HepG2 (cell line): ENCODE measurements around the gene PHF13. TPM values are rescaled to one million over a fixed set of nuclear protein-coding genes. Genes with fewer than 3 reads are reported as not detected.

Source experiments
- ATAC-seq: fragments of 200-7000 bp; cut with Tn5 transposase; 3 replicates; pipeline ENCODE4 v1.9.1; 2020; ENCODE audit warnings: mild to moderate bottlenecking, moderate library complexity
- BruUV-seq: library from RNA; stranded (reverse); fragments of 400-500 nt; replicated peaks from 2 replicates; lab custom pipeline; 2021; lab: Mats Ljungman, UMichigan
- CTCF ChIA-PET: fragments of 300-600 bp; formaldehyde crosslinking; extraction: SDS; loops from one replicate; lab custom pipeline; 2021; ENCODE audit warnings: low total read pairs, inconsistent platforms, low intra/inter-chr PET ratio; lab: Yijun Ruan, JAX
- POLR2A ChIA-PET: fragments of 350-600 bp; sonication (Branson Sonifier 250); formaldehyde crosslinking; loops from one replicate; lab custom pipeline; 2020; ENCODE audit warnings: antibody characterized with exemption, inconsistent platforms; lab: Yijun Ruan, JAX
- DNase-seq: peaks from one replicate; pipeline ENCODE4 v3.0.0-alpha.2; 2015; ENCODE audit warnings: low spot score
- FAIRE-seq: peaks from 3 replicates; lab custom pipeline; 2011; peaks lifted over from hg19 to GRCh38; lab: Jason Lieb, UNC
- H2AFZ ChIP-seq: one replicate; pipeline ENCODE4 v1.6.1; 2011; ENCODE audit warnings: low read length, inconsistent platforms
- H3K27ac ChIP-seq: fragments of 300-600 bp; 3 replicates; pipeline ENCODE4 v1.8.0; 2011; ENCODE audit warnings: mixed run types, mild to moderate bottlenecking, mixed read lengths, low read length, inconsistent platforms; ENCODE audit not compliant: insufficient read depth; ENCODE audit errors: extremely low read length
- H3K27me3 ChIP-seq, 2 experiments: fragments of 200-600 bp in 1 of 2; 2 replicates in 1 of 2; 3 replicates in 1 of 2; pipeline versions ENCODE4 v1.6.0 to v1.8.0; 2011; ENCODE audit warnings: low read length in 2 of 2, mild to moderate bottlenecking in 2 of 2, moderate library complexity in 2 of 2, inconsistent platforms in 1 of 2; ENCODE audit not compliant: insufficient read depth in 2 of 2, control insufficient read depth in 1 of 2
- H3K36me3 ChIP-seq, 2 experiments: fragments of 200-600 bp in 1 of 2; replicated peaks in 1 of 2; 2 replicates in 1 of 2; 3 replicates in 1 of 2; pipeline versions ENCODE4 v1.5.1 to v1.8.0; 2011; ENCODE audit warnings: low read length in 2 of 2, inconsistent platforms in 1 of 2; ENCODE audit not compliant: insufficient read depth in 2 of 2, control insufficient read depth in 1 of 2
- H3K4me1 ChIP-seq: 2 replicates; pipeline ENCODE4 v1.5.1; 2012; ENCODE audit warnings: low read length, inconsistent platforms; ENCODE audit not compliant: insufficient read depth
- H3K4me2 ChIP-seq: 2 replicates; pipeline ENCODE4 v1.6.0; 2011; ENCODE audit warnings: low read depth, low read length, inconsistent platforms
- H3K4me3 ChIP-seq, 3 experiments: fragments of 200-600 bp in 1 of 3; sonication (generic), shearing (Covaris generic) in 1 of 3; replicated peaks in 1 of 3; 2 replicates each; pipeline ENCODE4 v1.5.1; 2011 to 2016; ENCODE audit warnings: low read length in 3 of 3, inconsistent platforms in 2 of 3, low read depth in 2 of 3, mild to moderate bottlenecking in 2 of 3, control low read depth in 1 of 3, mixed read lengths in 1 of 3; ENCODE audit not compliant: insufficient read depth in 1 of 3
- H3K79me2 ChIP-seq: one replicate; pipeline ENCODE4 v1.6.1; 2011; ENCODE audit warnings: low read length, inconsistent platforms; ENCODE audit not compliant: insufficient read depth
- H3K9ac ChIP-seq: 2 replicates; pipeline ENCODE4 v1.6.0; 2011; ENCODE audit warnings: mild to moderate bottlenecking, low read depth, low read length, inconsistent platforms; ENCODE audit not compliant: insufficient read depth
- H3K9me3 ChIP-seq: 2 replicates; pipeline ENCODE4 v1.5.1; 2012; ENCODE audit warnings: mild to moderate bottlenecking, low read length
- H4K20me1 ChIP-seq: 2 replicates; pipeline ENCODE4 v1.6.0; 2011; ENCODE audit warnings: inconsistent platforms, mild to moderate bottlenecking, low read length, moderate library complexity; ENCODE audit not compliant: insufficient read depth
- ATM ChIP-seq: fragments of 450-650 bp; IDR thresholded peaks from 2 replicates; pipeline ENCODE4 v1.7.1; 2017; ENCODE audit warnings: mild to moderate bottlenecking, borderline replicate concordance
- KLF15 ChIP-seq: sonication (generic); formaldehyde crosslinking; IDR thresholded peaks from 2 replicates; pipeline ENCODE4 v1.8.1; 2023; ENCODE audit warnings: borderline replicate concordance, mild to moderate bottlenecking, inconsistent platforms, missing genetic modification reagents, mixed read lengths
- PCBP1 ChIP-seq: fragments of 200-400 bp; formaldehyde crosslinking; IDR thresholded peaks from 2 replicates; pipeline ENCODE4 v1.6.1; 2017; ENCODE audit warnings: mild to moderate bottlenecking, low read depth, low read length, borderline replicate concordance
- ZNF3 ChIP-seq: IDR thresholded peaks from 2 replicates; pipeline ENCODE4 v1.7.0; 2017; ENCODE audit warnings: inconsistent platforms
- ZNF792 ChIP-seq: IDR thresholded peaks from 2 replicates; pipeline ENCODE4 v1.6.1; 2016
- ZNF816 ChIP-seq: sonication (generic); formaldehyde crosslinking; IDR thresholded peaks from 2 replicates; pipeline ENCODE4 v1.8.0; 2022; ENCODE audit warnings: missing genetic modification reagents, mild to moderate bottlenecking, borderline replicate concordance
- ZNF891 ChIP-seq: sonication (generic); formaldehyde crosslinking; IDR thresholded peaks from 2 replicates; pipeline ENCODE4 v1.5.0; 2020; ENCODE audit warnings: mild to moderate bottlenecking, missing genetic modification reagents
- WGBS: methylation state at CpG from one replicate; pipeline ENCODE4 v1.1.6; 2017; ENCODE audit warnings: low lambda C conversion rate; 5-methylcytosine and 5-hydroxymethylcytosine counted together
- in situ Hi-C: cut with HindIII; loops from 2 replicates; pipeline ENCODE4 v1.10.0; 2017; ENCODE audit warnings: low pct_unique_long_range_greater_than_20kb; ENCODE audit not compliant: extremely low pct_ligation_motif_present
- intact Hi-C: fragments of 100-400 bp; cut with micrococcal nuclease; formaldehyde crosslinking; loops from one replicate; pipeline ENCODE4 v1.10.0; 2022; ENCODE audit not compliant: unreplicated experiment
- polyA plus RNA-seq, 8 experiments: library from polyadenylated mRNA; depleted of rRNA in 3 of 8; stranded (reverse) in 7 of 8; unstranded in 1 of 8; fragments of >200 nt; fragmentation: Illumina TruSeq in 4 of 8; extraction: Trizol in 4 of 8; gene quantifications; 2 replicates each; pipeline versions ENCODE4 v1.2.1 to v1.2.3, GENCODE V29; 2011 to 2016; ENCODE audit warnings: low read depth in 4 of 8, missing spikeins in 1 of 8, mixed read lengths in 1 of 8; ENCODE audit not compliant: insufficient read depth in 1 of 8
- total RNA-seq, 5 experiments: library from RNA; depleted of rRNA; stranded (reverse); fragments of >200 nt; fragmentation: Illumina TruSeq; extraction: Trizol; gene quantifications; 2 replicates each; pipeline ENCODE4 v1.2.3, GENCODE V29; 2016; ENCODE audit warnings: low read depth in 1 of 5
- TF ChIP-seq, protein P1 (sequence below): IDR thresholded peaks from 2 replicates; pipeline ENCODE4 v1.6.1; 2016; ENCODE audit warnings: low read depth, borderline replicate concordance
- TF ChIP-seq, protein P2 (sequence below): sonication (generic); formaldehyde crosslinking; IDR thresholded peaks from 2 replicates; pipeline ENCODE4 v1.4.0; 2020; ENCODE audit warnings: missing genetic modification reagents
- TF ChIP-seq, protein P3 (sequence below): sonication (generic); formaldehyde crosslinking; IDR thresholded peaks from 2 replicates; pipeline ENCODE4 v1.8.0; 2022; ENCODE audit warnings: low read depth, missing genetic modification reagents
- TF ChIP-seq, protein P4 (sequence below): sonication (generic); formaldehyde crosslinking; IDR thresholded peaks from 2 replicates; pipeline ENCODE4 v1.8.1; 2023; ENCODE audit warnings: mild to moderate bottlenecking, missing genetic modification reagents

PHF13 gene
- total and polyA plus RNA-seq, 2 of the 13 experiments (the other 11 are each of a cell fraction or from before 2014, with no cell fraction given) = 4.7 to 7.4 TPM

DNA sequence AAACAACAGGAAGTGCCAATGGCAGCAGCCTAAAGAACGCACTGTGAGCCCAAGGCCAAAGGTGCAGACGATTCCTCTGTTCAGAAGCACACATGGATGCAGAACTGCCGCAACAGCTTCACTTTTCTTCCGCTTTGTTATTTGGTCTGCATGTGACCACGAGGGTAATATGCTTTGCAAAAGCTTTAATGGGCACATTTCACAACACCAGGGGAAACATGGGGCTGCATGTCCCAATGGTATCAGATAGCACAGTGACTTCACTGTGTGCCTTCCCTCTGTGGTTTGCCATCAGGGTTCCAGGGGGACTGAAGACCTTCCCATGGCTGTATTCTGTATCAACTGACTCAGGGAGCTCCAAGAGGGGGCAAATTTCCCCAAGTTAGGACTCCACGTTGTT lies 39.5 kb downstream of the PHF13 start:
- Histone ChIP-seq H3K4me1 (no peaks in the 10 kb centered on the region), H3K27me3 (no peaks in the 10 kb centered on the region; a peak in 1 of 5 replicates), H4K20me1 (no peaks in the 10 kb centered on the region), H3K4me2 (no peak overlapping the region), H3K9ac (no peak overlapping the region), H3K4me3 (no peak overlapping the region), H2AFZ (no peak overlapping the region), H3K27ac (no peak overlapping the region), H3K9me3 (no peaks in the 10 kb centered on the region), H3K79me2 (no peaks in the 10 kb centered on the region), H3K36me3 (peaks cover 12 to 44% of the 10 kb centered on the region in 2 experiments)
- intact Hi-C loops (no loop called here), in situ Hi-C loops (no loop called here)
- no peak for TF ChIP-seq KLF15 (CRISPR knock-in tag)
- TF ChIP-seq, protein P1, sequence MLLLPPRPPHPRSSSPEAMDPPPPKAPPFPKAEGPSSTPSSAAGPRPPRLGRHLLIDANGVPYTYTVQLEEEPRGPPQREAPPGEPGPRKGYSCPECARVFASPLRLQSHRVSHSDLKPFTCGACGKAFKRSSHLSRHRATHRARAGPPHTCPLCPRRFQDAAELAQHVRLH = no peak
- TF ChIP-seq, protein P2, sequence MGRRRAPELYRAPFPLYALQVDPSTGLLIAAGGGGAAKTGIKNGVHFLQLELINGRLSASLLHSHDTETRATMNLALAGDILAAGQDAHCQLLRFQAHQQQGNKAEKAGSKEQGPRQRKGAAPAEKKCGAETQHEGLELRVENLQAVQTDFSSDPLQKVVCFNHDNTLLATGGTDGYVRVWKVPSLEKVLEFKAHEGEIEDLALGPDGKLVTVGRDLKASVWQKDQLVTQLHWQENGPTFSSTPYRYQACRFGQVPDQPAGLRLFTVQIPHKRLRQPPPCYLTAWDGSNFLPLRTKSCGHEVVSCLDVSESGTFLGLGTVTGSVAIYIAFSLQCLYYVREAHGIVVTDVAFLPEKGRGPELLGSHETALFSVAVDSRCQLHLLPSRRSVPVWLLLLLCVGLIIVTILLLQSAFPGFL (CRISPR knock-in tag) = no peak
- TF ChIP-seq ZNF816 = no peak
- TF ChIP-seq PCBP1 = no peak
- TF ChIP-seq, protein P3, sequence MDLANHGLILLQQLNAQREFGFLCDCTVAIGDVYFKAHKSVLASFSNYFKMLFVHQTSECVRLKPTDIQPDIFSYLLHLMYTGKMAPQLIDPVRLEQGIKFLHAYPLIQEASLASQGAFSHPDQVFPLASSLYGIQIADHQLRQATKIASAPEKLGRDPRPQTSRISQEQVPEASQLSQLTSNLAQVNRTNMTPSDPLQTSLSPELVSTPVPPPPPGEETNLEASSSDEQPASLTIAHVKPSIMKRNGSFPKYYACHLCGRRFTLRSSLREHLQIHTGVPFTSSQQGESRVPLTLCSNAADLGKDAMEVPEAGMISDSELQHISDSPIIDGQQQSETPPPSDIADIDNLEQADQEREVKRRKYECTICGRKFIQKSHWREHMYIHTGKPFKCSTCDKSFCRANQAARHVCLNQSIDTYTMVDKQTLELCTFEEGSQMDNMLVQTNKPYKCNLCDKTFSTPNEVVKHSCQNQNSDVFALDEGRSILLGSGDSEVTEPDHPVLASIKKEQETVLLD (CRISPR knock-in tag) = no peak
- TF ChIP-seq ATM = no peak
- TF ChIP-seq ZNF792 (CRISPR knock-in tag) = no peak
- no peak for TF ChIP-seq ZNF3
- no peak for TF ChIP-seq ZNF891 (CRISPR knock-in tag)
- TF ChIP-seq, protein P4, sequence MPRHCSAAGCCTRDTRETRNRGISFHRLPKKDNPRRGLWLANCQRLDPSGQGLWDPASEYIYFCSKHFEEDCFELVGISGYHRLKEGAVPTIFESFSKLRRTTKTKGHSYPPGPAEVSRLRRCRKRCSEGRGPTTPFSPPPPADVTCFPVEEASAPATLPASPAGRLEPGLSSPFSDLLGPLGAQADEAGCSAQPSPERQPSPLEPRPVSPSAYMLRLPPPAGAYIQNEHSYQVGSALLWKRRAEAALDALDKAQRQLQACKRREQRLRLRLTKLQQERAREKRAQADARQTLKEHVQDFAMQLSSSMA (CRISPR knock-in tag) = no peak
- CTCF ChIA-PET = no interaction called here
- no TSS peak for BruUV-seq
- WGBS = 93% methylated on average over 6 of the region's 6 CpGs
- FAIRE-seq (no peak), ATAC-seq (no peak), DNase-seq (no peak)
- POLR2A ChIA-PET = no interaction called here
